Epithelial cell of proximal tubule (primary cell): Measurements from ENCODE around the gene PIM3. TPM values are rescaled to one million over a fixed set of nuclear protein-coding genes. Genes with fewer than 3 reads are reported as not detected.

Experiments used
- DNase-seq: peaks from one replicate; pipeline ENCODE4 v3.0.0-alpha.2; 2011; ENCODE audit warnings: low read depth
- H3K4me3 ChIP-seq: 2 replicates; pipeline ENCODE4 v1.5.1; 2011; ENCODE audit warnings: low read depth, mild to moderate bottlenecking, low read length
- CTCF ChIP-seq: conservative IDR thresholded peaks from 2 replicates; pipeline ENCODE4 v1.5.1; 2012; ENCODE audit warnings: low read depth, mild to moderate bottlenecking, low read length
- total RNA-seq: library from RNA; depleted of rRNA; stranded (reverse); fragments of >200 nt; gene quantifications from 2 replicates; pipeline ENCODE4 v1.2.3, GENCODE V29; 2015

Gene PIM3
- total RNA-seq, 1 donor from 2014 or later = 37.5 TPM

DNA sequence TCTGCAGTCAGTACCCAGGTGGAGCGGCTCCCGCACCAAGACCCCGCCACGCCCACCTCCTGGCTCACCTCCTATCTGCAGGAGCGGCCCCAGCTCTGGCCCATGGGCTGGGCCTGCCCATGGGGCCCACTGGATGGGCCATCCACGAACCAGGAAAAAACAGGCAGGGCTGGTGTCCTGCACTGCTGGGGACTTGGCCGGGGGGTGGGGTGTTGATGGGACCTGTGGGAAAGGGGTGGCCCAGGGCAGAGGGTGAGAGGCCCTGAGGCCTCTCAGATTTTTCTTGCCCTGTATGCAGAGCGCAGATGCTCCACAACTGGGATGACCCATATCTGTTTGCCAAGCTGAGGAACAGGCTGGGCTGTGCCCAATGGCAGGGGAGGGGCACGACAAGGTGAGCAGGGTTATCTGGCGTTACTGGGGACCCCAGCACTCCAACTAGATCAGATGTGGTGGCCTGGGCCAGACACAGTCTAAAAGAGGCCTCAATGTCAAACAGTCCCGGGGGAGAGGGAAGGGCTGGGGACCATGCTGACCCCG lies 2.7 kb upstream of the PIM3 start:
- H3K4me3 ChIP-seq = no peak overlapping the region
- no peak for TF ChIP-seq CTCF
- DNase-seq = no peak

- TF ChIP-seq CTCF = no peak
- DNase-seq = no peak
- H3K4me3 ChIP-seq = no peak overlapping the region
These were observed 2.1 kb upstream of the PIM3 start for GRCh38 chr22:49958366-49958921.

GRCh38 chr22:49958931-49959781 lies 1.4 kb upstream of the PIM3 start:
- H3K4me3 ChIP-seq = peak overlapping the region; percentile 87
- no peak for TF ChIP-seq CTCF
- DNase-seq = no peak

GRCh38 chr22:49959782-49960158 lies 802 bp upstream of the PIM3 start:
- DNase-seq = no peak
- TF ChIP-seq CTCF = no peak
- H3K4me3 ChIP-seq = peak overlapping the region; percentile 87

GRCh38 chr22:49961005-49961600 lies 531 bp downstream of the PIM3 start:
- TF ChIP-seq CTCF = no peak

DNA sequence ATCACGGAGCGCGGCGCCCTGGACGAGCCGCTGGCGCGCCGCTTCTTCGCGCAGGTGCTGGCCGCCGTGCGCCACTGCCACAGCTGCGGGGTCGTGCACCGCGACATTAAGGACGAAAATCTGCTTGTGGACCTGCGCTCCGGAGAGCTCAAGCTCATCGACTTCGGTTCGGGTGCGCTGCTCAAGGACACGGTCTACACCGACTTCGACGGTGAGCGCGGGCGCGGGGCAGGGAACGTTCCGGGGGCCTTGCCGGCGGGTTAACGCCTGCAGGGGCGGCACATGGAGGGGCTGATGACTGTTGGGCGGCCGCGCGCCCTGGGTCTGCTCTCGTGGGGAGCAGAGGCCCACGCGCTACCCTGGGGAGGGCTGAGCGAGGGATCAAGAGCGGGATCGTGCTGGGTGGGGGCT lies 1.0 kb downstream of the PIM3 start:
- DNase-seq = no peak
- peak overlapping the region; percentile 87 for H3K4me3 ChIP-seq
- no peak for TF ChIP-seq CTCF

More at GRCh38 chr22:49961005-49961600, 531 bp downstream of the PIM3 start:
- H3K4me3 ChIP-seq = peak overlapping the region; percentile 87
- DNase-seq = no peak
